SIG-M5 (cell line): ENCODE data around the gene CHST11.

Experiments used
- DNase-seq: peaks from one replicate; lab custom pipeline; 2025; lab: John Stamatoyannopoulos, UW

CHST11 gene

GRCh38 chr12:104585448-104586055, 128.8 kb downstream of the CHST11 start:
- DNase-seq, result no peak

GRCh38 chr12:104586351-104586919, 129.7 kb downstream of the CHST11 start:
- no peak for DNase-seq

- no peak for DNase-seq
Measured at GRCh38 chr12:104588047-104588920, 131.5 kb downstream of the CHST11 start.

GRCh38 chr12:104588921-104589590, 132.3 kb downstream of the CHST11 start:
- DNase-seq, result no peak

- DNase-seq, result no peak
Measured at GRCh38 chr12:104590022-104590421, 133.3 kb downstream of the CHST11 start.

GRCh38 chr12:104591257-104591885, 134.6 kb downstream of the CHST11 start:
- no peak for DNase-seq

GRCh38 chr12:104593482-104593881, 136.7 kb downstream of the CHST11 start:
- no peak for DNase-seq

GRCh38 chr12:104596134-104596799, 139.5 kb downstream of the CHST11 start:
- DNase-seq, result no peak

- no peak for DNase-seq
Measured at GRCh38 chr12:104596898-104597843, 140.4 kb downstream of the CHST11 start.

GRCh38 chr12:104598342-104599271, 141.9 kb downstream of the CHST11 start:
- no peak for DNase-seq

GRCh38 chr12:104599272-104600035, 142.7 kb downstream of the CHST11 start:
- no peak for DNase-seq

- DNase-seq, result no peak
Measured at GRCh38 chr12:104600036-104600712, 143.4 kb downstream of the CHST11 start.

- DNase-seq, result no peak
Measured at GRCh38 chr12:104600790-104601739, 144.3 kb downstream of the CHST11 start.

- no peak for DNase-seq
Measured at GRCh38 chr12:104602406-104602805, 145.7 kb downstream of the CHST11 start.

GRCh38 chr12:104602896-104603295, 146.1 kb downstream of the CHST11 start:
- no peak for DNase-seq

- no peak for DNase-seq
Measured at GRCh38 chr12:104603545-104603973, 146.8 kb downstream of the CHST11 start.
